Measurements from ENCODE around the gene AGO3. TPM values are rescaled to one million over a fixed set of nuclear protein-coding genes. Genes with fewer than 3 reads are reported as not detected.

Gene AGO3
- total and polyA plus RNA-seq, 2 experiments from 2014 or later: 19.2 to 27.3 TPM

GRCh38 chr1:36031441-36031840 lies 100.5 kb downstream of the AGO3 start (continued):
- no peak for TF ChIP-seq ZNF331 (CRISPR knock-in tag; IDR thresholded peaks at IDR 0.05; ENCODE audit: low read depth)
- TF ChIP-seq JUNB (IDR thresholded peaks at IDR 0.05; ENCODE audit: unreplicated experiment): no peak
- TF ChIP-seq POLR2AphosphoS5 (IDR thresholded peaks at IDR 0.05; ENCODE audit: low read depth): no peak
- no peak for TF ChIP-seq CREB1 (CRISPR knock-in tag; IDR thresholded peaks at IDR 0.05; ENCODE audit: low read depth)
- no peak for TF ChIP-seq STAT1 (IDR thresholded peaks at IDR 0.05; ENCODE audit: unreplicated experiment)
- no peak for TF ChIP-seq NANOG (IDR thresholded peaks at IDR 0.05; ENCODE audit: borderline replicate concordance)

GRCh38 chr1:36034692-36035091 lies 103.8 kb downstream of the AGO3 start:
- no peaks in the 10 kb centered on the region for H3K9me2 ChIP-seq (ENCODE audit: insufficient read depth)
- H3K36me3 Mint-ChIP-seq (ENCODE audit: low read depth): peaks cover 22% of the 10 kb centered on the region; the same call in 2 of the 3 replicates
- H2AFZ ChIP-seq: no peak overlapping the region
- H3K79me2 ChIP-seq (replicated peaks; ENCODE audit: insufficient read depth): no peaks in the 10 kb centered on the region
- H3K27ac ChIP-seq (ENCODE audit: low read depth): no peak overlapping the region
- DNase-seq (ENCODE audit: low spot score) (no peak), ATAC-seq (no peak)
- no peak overlapping the region for H3K4me3 Mint-ChIP-seq
- no peaks in the 10 kb centered on the region for H3F3A ChIP-seq (replicated peaks; ENCODE audit: low read depth)
- peaks cover 4% of the 10 kb centered on the region; the same call in 1 of the 2 replicates for H3K36me3 ChIP-seq (ENCODE audit: insufficient read depth)
- no peak overlapping the region for H3K4me2 ChIP-seq
- H3K27ac Mint-ChIP-seq: no peak overlapping the region
- H3K27me3 Mint-ChIP-seq (ENCODE audit: insufficient read depth, low read depth, poor library complexity): no peaks in the 10 kb centered on the region
- H3K27me3 ChIP-seq (ENCODE audit: insufficient read depth): no peaks in the 10 kb centered on the region
- H4K20me1 ChIP-seq (replicated peaks; ENCODE audit: insufficient read depth): no peaks in the 10 kb centered on the region
- TF ChIP-seq STAT1 (IDR thresholded peaks at IDR 0.05; ENCODE audit: unreplicated experiment): no peak
- no peak for TF ChIP-seq POLR2AphosphoS5 (IDR thresholded peaks at IDR 0.05; ENCODE audit: low read depth)
- no peak for TF ChIP-seq ZNF114 (CRISPR knock-in tag; IDR thresholded peaks at IDR 0.05)
- TF ChIP-seq ETS1 (IDR thresholded peaks at IDR 0.05): no peak
- TF ChIP-seq, protein P1, sequence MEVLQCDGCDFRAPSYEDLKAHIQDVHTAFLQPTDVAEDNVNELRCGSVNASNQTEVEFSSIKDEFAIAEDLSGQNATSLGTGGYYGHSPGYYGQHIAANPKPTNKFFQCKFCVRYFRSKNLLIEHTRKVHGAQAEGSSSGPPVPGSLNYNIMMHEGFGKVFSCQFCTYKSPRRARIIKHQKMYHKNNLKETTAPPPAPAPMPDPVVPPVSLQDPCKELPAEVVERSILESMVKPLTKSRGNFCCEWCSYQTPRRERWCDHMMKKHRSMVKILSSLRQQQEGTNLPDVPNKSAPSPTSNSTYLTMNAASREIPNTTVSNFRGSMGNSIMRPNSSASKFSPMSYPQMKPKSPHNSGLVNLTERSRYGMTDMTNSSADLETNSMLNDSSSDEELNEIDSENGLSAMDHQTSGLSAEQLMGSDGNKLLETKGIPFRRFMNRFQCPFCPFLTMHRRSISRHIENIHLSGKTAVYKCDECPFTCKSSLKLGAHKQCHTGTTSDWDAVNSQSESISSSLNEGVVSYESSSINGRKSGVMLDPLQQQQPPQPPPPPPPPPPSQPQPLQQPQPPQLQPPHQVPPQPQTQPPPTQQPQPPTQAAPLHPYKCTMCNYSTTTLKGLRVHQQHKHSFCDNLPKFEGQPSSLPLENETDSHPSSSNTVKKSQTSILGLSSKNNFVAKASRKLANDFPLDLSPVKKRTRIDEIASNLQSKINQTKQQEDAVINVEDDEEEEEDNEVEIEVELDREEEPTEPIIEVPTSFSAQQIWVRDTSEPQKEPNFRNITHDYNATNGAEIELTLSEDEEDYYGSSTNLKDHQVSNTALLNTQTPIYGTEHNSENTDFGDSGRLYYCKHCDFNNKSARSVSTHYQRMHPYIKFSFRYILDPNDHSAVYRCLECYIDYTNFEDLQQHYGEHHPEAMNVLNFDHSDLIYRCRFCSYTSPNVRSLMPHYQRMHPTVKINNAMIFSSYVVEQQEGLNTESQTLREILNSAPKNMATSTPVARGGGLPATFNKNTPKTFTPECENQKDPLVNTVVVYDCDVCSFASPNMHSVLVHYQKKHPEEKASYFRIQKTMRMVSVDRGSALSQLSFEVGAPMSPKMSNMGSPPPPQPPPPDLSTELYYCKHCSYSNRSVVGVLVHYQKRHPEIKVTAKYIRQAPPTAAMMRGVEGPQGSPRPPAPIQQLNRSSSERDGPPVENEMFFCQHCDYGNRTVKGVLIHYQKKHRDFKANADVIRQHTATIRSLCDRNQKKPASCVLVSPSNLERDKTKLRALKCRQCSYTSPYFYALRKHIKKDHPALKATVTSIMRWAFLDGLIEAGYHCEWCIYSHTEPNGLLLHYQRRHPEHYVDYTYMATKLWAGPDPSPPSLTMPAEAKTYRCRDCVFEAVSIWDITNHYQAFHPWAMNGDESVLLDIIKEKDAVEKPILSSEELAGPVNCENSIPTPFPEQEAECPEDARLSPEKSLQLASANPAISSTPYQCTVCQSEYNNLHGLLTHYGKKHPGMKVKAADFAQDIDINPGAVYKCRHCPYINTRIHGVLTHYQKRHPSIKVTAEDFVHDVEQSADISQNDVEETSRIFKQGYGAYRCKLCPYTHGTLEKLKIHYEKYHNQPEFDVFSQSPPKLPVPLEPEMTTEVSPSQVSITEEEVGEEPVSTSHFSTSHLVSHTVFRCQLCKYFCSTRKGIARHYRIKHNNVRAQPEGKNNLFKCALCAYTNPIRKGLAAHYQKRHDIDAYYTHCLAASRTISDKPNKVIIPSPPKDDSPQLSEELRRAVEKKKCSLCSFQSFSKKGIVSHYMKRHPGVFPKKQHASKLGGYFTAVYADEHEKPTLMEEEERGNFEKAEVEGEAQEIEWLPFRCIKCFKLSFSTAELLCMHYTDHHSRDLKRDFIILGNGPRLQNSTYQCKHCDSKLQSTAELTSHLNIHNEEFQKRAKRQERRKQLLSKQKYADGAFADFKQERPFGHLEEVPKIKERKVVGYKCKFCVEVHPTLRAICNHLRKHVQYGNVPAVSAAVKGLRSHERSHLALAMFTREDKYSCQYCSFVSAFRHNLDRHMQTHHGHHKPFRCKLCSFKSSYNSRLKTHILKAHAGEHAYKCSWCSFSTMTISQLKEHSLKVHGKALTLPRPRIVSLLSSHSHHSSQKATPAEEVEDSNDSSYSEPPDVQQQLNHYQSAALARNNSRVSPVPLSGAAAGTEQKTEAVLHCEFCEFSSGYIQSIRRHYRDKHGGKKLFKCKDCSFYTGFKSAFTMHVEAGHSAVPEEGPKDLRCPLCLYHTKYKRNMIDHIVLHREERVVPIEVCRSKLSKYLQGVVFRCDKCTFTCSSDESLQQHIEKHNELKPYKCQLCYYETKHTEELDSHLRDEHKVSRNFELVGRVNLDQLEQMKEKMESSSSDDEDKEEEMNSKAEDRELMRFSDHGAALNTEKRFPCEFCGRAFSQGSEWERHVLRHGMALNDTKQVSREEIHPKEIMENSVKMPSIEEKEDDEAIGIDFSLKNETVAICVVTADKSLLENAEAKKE (CRISPR knock-in tag; IDR thresholded peaks at IDR 0.05): no peak
- TF ChIP-seq NANOG (IDR thresholded peaks at IDR 0.05; ENCODE audit: borderline replicate concordance): no peak
- TF ChIP-seq CTCF (conservative IDR thresholded peaks at IDR 0.05; ENCODE audit: low read depth in 2 of 2): no peak
- TF ChIP-seq JUNB (IDR thresholded peaks at IDR 0.05; ENCODE audit: unreplicated experiment): no peak
- no peak for TF ChIP-seq CREB1 (CRISPR knock-in tag; IDR thresholded peaks at IDR 0.05; ENCODE audit: low read depth)
- TF ChIP-seq EZH2 (IDR thresholded peaks at IDR 0.05; ENCODE audit: low read depth, unreplicated experiment): no peak
- no peak for TF ChIP-seq EZH2phosphoT487 (IDR thresholded peaks at IDR 0.05; ENCODE audit: unreplicated experiment)
- TF ChIP-seq ZNF331 (CRISPR knock-in tag; IDR thresholded peaks at IDR 0.05; ENCODE audit: low read depth): no peak
- TF ChIP-seq REST (IDR thresholded peaks at IDR 0.05; ENCODE audit: unreplicated experiment): no peak
- no peaks in the 10 kb centered on the region for H3K4me1 Mint-ChIP-seq
- no peaks in the 10 kb centered on the region for H3K4me1 ChIP-seq (ENCODE audit: insufficient read depth)
- H3K9me3 Mint-ChIP-seq: no peaks in the 10 kb centered on the region; the same call in 2 of the 3 replicates
- H3K4me3 ChIP-seq: no peak overlapping the region
